NCI-H2227 (cell line): ENCODE measurements around the gene GPR37L1.
"Not testable (repeated sequence)": the region's sequence is repeated elsewhere in the genome, so short reads cannot be mapped to it uniquely, and the experiment has no call there.

ENCODE experiments used
- DNase-seq: peaks from one replicate; lab custom pipeline; 2025; ENCODE audit not compliant: unreplicated experiment; lab: John Stamatoyannopoulos, UW

GPR37L1 gene

GRCh38 chr1:202107801-202108731 lies 14.7 kb upstream of the GPR37L1 start:
- peak; percentile 61 for DNase-seq

GRCh38 chr1:202110977-202111376 lies 11.7 kb upstream of the GPR37L1 start:
- DNase-seq: no peak

- not testable (repeated sequence) for DNase-seq
These were observed 11.1 kb upstream of the GPR37L1 start for GRCh38 chr1:202111589-202111988.

- DNase-seq: no peak
These were observed 9.6 kb upstream of the GPR37L1 start for GRCh38 chr1:202112859-202113689.

GRCh38 chr1:202113690-202114300 lies 8.9 kb upstream of the GPR37L1 start:
- no peak for DNase-seq

GRCh38 chr1:202116287-202116686 lies 6.4 kb upstream of the GPR37L1 start:
- DNase-seq: no peak

- DNase-seq: no peak
These were observed 4.8 kb upstream of the GPR37L1 start for GRCh38 chr1:202117898-202118371.

- DNase-seq: no peak
These were observed 1.7 kb upstream of the GPR37L1 start for GRCh38 chr1:202121006-202121405.

- no peak for DNase-seq
These were observed 658 bp downstream of the GPR37L1 start for GRCh38 chr1:202123336-202123813.

- DNase-seq: no peak
These were observed 1.4 kb downstream of the GPR37L1 start for GRCh38 chr1:202124142-202124541.

- DNase-seq: no peak
These were observed 2.9 kb downstream of the GPR37L1 start for GRCh38 chr1:202125611-202126010.

- no peak for DNase-seq
These were observed 3.7 kb downstream of the GPR37L1 start for GRCh38 chr1:202126426-202126825.

- DNase-seq: no peak
These were observed 4.3 kb downstream of the GPR37L1 start for GRCh38 chr1:202127061-202127460.

- no peak for DNase-seq
These were observed 5.3 kb downstream of the GPR37L1 start for GRCh38 chr1:202127836-202128622.

- DNase-seq: no peak
These were observed 7.0 kb downstream of the GPR37L1 start for GRCh38 chr1:202129453-202130296.

- peak; percentile 47 for DNase-seq
These were observed 7.6 kb downstream of the GPR37L1 start for GRCh38 chr1:202130297-202130721.

GRCh38 chr1:202130816-202131522 lies 8.3 kb downstream of the GPR37L1 start:
- DNase-seq: no peak

- no peak for DNase-seq
These were observed 9.5 kb downstream of the GPR37L1 start for GRCh38 chr1:202131956-202132821.
